GM12892 (cell line): ENCODE data around the gene KCTD19.

ENCODE experiments used
- POLR2A ChIP-seq: IDR thresholded peaks from 2 replicates; pipeline ENCODE4 v1.6.1; 2011; ENCODE audit warnings: low read depth, low read length, control low read depth
- POLR2AphosphoS5 ChIP-seq: IDR thresholded peaks from 2 replicates; pipeline ENCODE4 v1.6.1; 2011; ENCODE audit warnings: low read depth, low read length, control low read depth
- TAF1 ChIP-seq: IDR thresholded peaks from 2 replicates; pipeline ENCODE4 v1.6.1; 2011; ENCODE audit warnings: low read depth, mild to moderate bottlenecking, control low read depth, low read length, borderline replicate concordance

- TF ChIP-seq TAF1: no peak
- TF ChIP-seq POLR2A: no peak
- no peak for TF ChIP-seq POLR2AphosphoS5
Observed at GRCh38 chr16:67349172-67349571, 22.6 kb upstream of the KCTD19 start.
